Esophagus muscularis mucosa (tissue), 4 donors: Measurements from ENCODE around the gene SH3RF3. TPM values are rescaled to one million over a fixed set of nuclear protein-coding genes. Genes with fewer than 3 reads are reported as not detected.

Experiments used
- DNase-seq: peaks from one replicate; pipeline ENCODE4 v3.0.0-alpha.2; 2017; ENCODE audit errors: extremely low spot score
- H3K27ac ChIP-seq, 4 donors: fragments of 200-600 bp; sonication (generic); replicated peaks in 1 of 4; 1 replicate in 3 of 4; 2 replicates in 1 of 4; pipeline ENCODE4 v1.5.1; 2016 to 2019; ENCODE audit warnings: mild to moderate bottlenecking in 1 of 4
- H3K27me3 ChIP-seq, 4 donors: fragments of 200-600 bp; sonication (generic); one replicate each; pipeline versions ENCODE4 v1.5.1 to v1.6.0; 2016 to 2019
- H3K36me3 ChIP-seq, 4 donors: fragments of 200-600 bp; sonication (generic); one replicate each; pipeline ENCODE4 v1.5.1; 2016 to 2019
- H3K4me1 ChIP-seq, 4 donors: fragments of 200-600 bp; sonication (generic); one replicate each; pipeline ENCODE4 v1.5.1; 2016 to 2019
- H3K4me3 ChIP-seq, 4 donors: fragments of 200-600 bp; sonication (generic); 1 replicate in 2 of 4; 2 replicates in 2 of 4; pipeline ENCODE4 v1.5.1; 2016 to 2019; ENCODE audit warnings: mild to moderate bottlenecking in 4 of 4, moderate library complexity in 1 of 4
- H3K9me3 ChIP-seq, 4 donors: fragments of 200-600 bp; sonication (generic); 1 replicate in 3 of 4; 2 replicates in 1 of 4; pipeline ENCODE4 v1.5.1; 2016 to 2019
- CTCF ChIP-seq, 3 experiments: fragments of 200-600 bp in 2 of 3; fragments of 450-650 bp in 1 of 3; sonication (generic) in 2 of 3; IDR thresholded peaks; one replicate each; pipeline ENCODE4 v1.5.1; 2017 to 2019; ENCODE audit warnings: antibody characterized with exemption in 3 of 3, mild to moderate bottlenecking in 2 of 3, moderate library complexity in 1 of 3
- EP300 ChIP-seq: sonication (generic); formaldehyde crosslinking; IDR thresholded peaks from one replicate; pipeline ENCODE4 v1.6.1; 2017; ENCODE audit warnings: antibody characterized with exemption
- POLR2A ChIP-seq: fragments of 450-650 bp; IDR thresholded peaks from one replicate; pipeline ENCODE4 v1.6.1; 2017; ENCODE audit warnings: antibody characterized with exemption, moderate library complexity, mild to moderate bottlenecking, low read depth
- POLR2AphosphoS5 ChIP-seq, 2 donors: sonication (generic); formaldehyde crosslinking; IDR thresholded peaks; one replicate each; pipeline ENCODE4 v1.6.1; 2017; ENCODE audit warnings: antibody characterized with exemption in 2 of 2
- WGBS: methylation state at CpG from one replicate; pipeline ENCODE4 v1.1.5; 2018; 5-methylcytosine and 5-hydroxymethylcytosine counted together
- intact Hi-C: fragments of 100-400 bp; cut with DNase I; formaldehyde crosslinking; loops from one replicate; pipeline ENCODE4 v1.15.1; 2023
- total RNA-seq, 4 donors: library from RNA; depleted of rRNA; stranded (reverse); fragments of >200 nt; gene quantifications; one replicate each; pipeline versions ENCODE4 v1.1.0 to v1.2.1, GENCODE V29; 2016

The SH3RF3 gene
- total RNA-seq, 4 donors from 2014 or later, result 6.3 to 17.5 (median 11.3) TPM

- Histone ChIP-seq H3K36me3 (no peaks in the 10 kb centered on the region), H3K27ac (no peak overlapping the region), H3K4me1 (peaks cover 29 to 38% (median 37%) of the 10 kb centered on the region in 4 donors), H3K27me3 (no peaks in the 10 kb centered on the region), H3K4me3 (no peak overlapping the region), H3K9me3 (no peaks in the 10 kb centered on the region)
- WGBS, result 92% methylated on average over 11 of the region's 13 CpGs
- TF ChIP-seq CTCF (IDR thresholded peaks at IDR 0.05), result no peak
- TF ChIP-seq EP300, result no peak
- no peak for TF ChIP-seq POLR2AphosphoS5 (IDR thresholded peaks at IDR 0.05)
- no peak for TF ChIP-seq POLR2A
- DNase-seq, result peak; percentile 87
- intact Hi-C loops, result no loop called here
These were observed 218.6 kb downstream of the SH3RF3 start for GRCh38 chr2:109347626-109348025.

GRCh38 chr2:109348190-109348589 lies 219.2 kb downstream of the SH3RF3 start:
- no peaks in the 10 kb centered on the region for H3K9me3 ChIP-seq
- peaks cover 29 to 38% (median 37%) of the 10 kb centered on the region in 4 donors for H3K4me1 ChIP-seq
- intact Hi-C loops, result no loop called here
- H3K36me3 ChIP-seq, result no peaks in the 10 kb centered on the region
- H3K27me3 ChIP-seq, result no peaks in the 10 kb centered on the region
- no peak overlapping the region for H3K27ac ChIP-seq
- 83% methylated on average over 1 of the region's 3 CpGs for WGBS
- TF ChIP-seq CTCF (IDR thresholded peaks at IDR 0.05) (no peak), POLR2A (no peak), EP300 (no peak), POLR2AphosphoS5 (IDR thresholded peaks at IDR 0.05) (no peak)
- peak; percentile 66 for DNase-seq
- no peak overlapping the region for H3K4me3 ChIP-seq

GRCh38 chr2:109348671-109349502 lies 219.9 kb downstream of the SH3RF3 start:
- no peaks in the 10 kb centered on the region for H3K36me3 ChIP-seq
- DNase-seq, result peak; percentile 89
- H3K27ac ChIP-seq, result no peak overlapping the region
- H3K4me3 ChIP-seq, result no peak overlapping the region
- H3K4me1 ChIP-seq, result peaks cover 29 to 38% (median 37%) of the 10 kb centered on the region in 4 donors
- H3K9me3 ChIP-seq, result no peaks in the 10 kb centered on the region
- H3K27me3 ChIP-seq, result no peaks in the 10 kb centered on the region
- 39% methylated on average over 13 of the region's 13 CpGs for WGBS
- intact Hi-C loops, result no loop called here
- TF ChIP-seq POLR2AphosphoS5 (IDR thresholded peaks at IDR 0.05) (no peak), EP300 (no peak), POLR2A (no peak), CTCF (IDR thresholded peaks at IDR 0.05) (no peak)

- Histone ChIP-seq H3K4me3 (no peak overlapping the region), H3K9me3 (no peaks in the 10 kb centered on the region), H3K27ac (peak overlapping the region in 1 of 4 donors; percentile 11), H3K27me3 (no peaks in the 10 kb centered on the region), H3K36me3 (no peaks in the 10 kb centered on the region), H3K4me1 (peaks cover 29 to 38% (median 37%) of the 10 kb centered on the region in 4 donors)
- 90% methylated on average over 6 of the region's 18 CpGs for WGBS
- peak; percentile 85 for DNase-seq
- intact Hi-C loops, result no loop called here
- TF ChIP-seq EP300 (no peak), POLR2A (no peak), CTCF (IDR thresholded peaks at IDR 0.05) (no peak), POLR2AphosphoS5 (IDR thresholded peaks at IDR 0.05) (no peak)
These were observed 220.8 kb downstream of the SH3RF3 start for GRCh38 chr2:109349503-109350465.
